ENCODE data around the gene TLK1. TPM values are rescaled to one million over a fixed set of nuclear protein-coding genes. Genes with fewer than 3 reads are reported as not detected.
A peak's percentile ranks its signal among the peaks of the same experiment; 100 is the strongest.

Gene TLK1
- total RNA-seq, 1 experiment from 2014 or later, result 10.1 TPM

DNA sequence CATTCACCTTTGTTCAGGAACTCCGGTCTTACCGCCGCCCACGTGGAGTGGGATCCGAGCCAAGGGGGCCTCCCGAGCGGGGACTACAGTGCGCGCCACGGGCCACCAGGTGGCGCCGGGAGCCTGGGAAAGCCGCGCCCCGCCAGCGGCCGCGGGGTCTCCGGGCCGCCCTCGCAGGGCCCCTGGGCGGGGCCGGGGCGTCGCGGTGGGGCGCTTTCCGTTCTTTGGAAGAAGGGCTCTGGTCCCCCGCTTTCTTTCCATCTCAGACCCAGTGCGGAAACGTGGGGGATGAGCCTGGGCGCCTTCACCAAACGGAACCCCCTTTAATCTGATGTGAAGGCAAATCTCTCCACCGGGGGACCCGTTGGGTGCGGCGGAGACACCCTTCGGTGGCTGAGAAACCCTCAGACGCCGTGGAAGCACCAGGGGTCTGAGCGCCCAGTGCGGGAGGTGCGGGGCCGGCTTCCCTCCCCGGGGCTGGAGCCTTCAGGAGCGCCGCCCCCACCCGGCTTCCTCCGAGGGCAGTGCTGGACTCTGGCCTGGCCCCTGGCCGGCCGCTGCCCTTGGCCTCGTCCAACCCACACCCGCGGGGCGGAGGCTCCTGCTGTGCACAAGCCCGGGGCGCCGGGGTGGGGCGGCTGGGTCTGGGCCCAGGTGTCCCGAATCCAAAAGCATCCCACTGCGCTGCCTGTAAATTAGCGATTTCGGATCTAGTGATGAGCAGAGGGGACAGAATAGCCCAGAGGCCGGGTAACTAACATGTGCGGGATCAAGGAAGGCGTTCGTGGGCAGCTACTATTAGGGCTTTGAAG is 187.0 kb downstream of the TLK1 start:
- Histone ChIP-seq H3K4me3 (ENCODE audit: low read length) (peak overlapping the region; percentile 89), H4K20me1 (ENCODE audit: low read length) (no peaks in the 10 kb centered on the region), H3K79me2 (ENCODE audit: low read length) (no peaks in the 10 kb centered on the region), H3F3A (ENCODE audit: low read length, unreplicated experiment) (no peaks in the 10 kb centered on the region), H3K4me2 (ENCODE audit: low read length) (peak overlapping the region; percentile 97), H3K9me3 (ENCODE audit: low read length) (no peaks in the 10 kb centered on the region), H3K27me3 (ENCODE audit: low read length) (no peaks in the 10 kb centered on the region), H3K36me3 (ENCODE audit: low read depth, low read length) (no peaks in the 10 kb centered on the region), H3K4me1 (ENCODE audit: insufficient read depth, low read length) (peaks cover 12% of the 10 kb centered on the region), H3K27ac (ENCODE audit: low read length) (0 out of 2 replicates have a peak overlapping the region, but pooled peaks have one; percentile 32), H3K9ac (ENCODE audit: low read length) (peak overlapping the region; percentile 91), H2AFZ (ENCODE audit: low read length) (peak overlapping the region; percentile 100), H3K9me2 (replicated peaks; ENCODE audit: low read length) (no peaks in the 10 kb centered on the region)
- ChIA-PET CTCF (interaction anchor here (1.2 to 1.5 kb wide), 2 partner anchors 45 to 442 kb away, joined by 4 to 5 read pairs; partner anchors contain the start of gene GORASP2), POLR2A (ENCODE audit: unreplicated experiment) (interaction anchor here (0.5 kb wide), 1 partner anchor 10 kb away, joined by 4 read pairs; no protein-coding TSS in a partner anchor)
- intact Hi-C loops (cut with micrococcal nuclease), result loop anchor here (1.0 to 5.0 kb wide), 5 partner anchors 113 to 474 kb away; partner anchors contain the start of genes DCAF17 and METTL8
- ATAC-seq (peak; percentile 82), DNase-seq (peak; percentile 93)
- TSS peak; percentile 20 for BruUV-seq (replicated peaks)
- TF ChIP-seq, protein P1, sequence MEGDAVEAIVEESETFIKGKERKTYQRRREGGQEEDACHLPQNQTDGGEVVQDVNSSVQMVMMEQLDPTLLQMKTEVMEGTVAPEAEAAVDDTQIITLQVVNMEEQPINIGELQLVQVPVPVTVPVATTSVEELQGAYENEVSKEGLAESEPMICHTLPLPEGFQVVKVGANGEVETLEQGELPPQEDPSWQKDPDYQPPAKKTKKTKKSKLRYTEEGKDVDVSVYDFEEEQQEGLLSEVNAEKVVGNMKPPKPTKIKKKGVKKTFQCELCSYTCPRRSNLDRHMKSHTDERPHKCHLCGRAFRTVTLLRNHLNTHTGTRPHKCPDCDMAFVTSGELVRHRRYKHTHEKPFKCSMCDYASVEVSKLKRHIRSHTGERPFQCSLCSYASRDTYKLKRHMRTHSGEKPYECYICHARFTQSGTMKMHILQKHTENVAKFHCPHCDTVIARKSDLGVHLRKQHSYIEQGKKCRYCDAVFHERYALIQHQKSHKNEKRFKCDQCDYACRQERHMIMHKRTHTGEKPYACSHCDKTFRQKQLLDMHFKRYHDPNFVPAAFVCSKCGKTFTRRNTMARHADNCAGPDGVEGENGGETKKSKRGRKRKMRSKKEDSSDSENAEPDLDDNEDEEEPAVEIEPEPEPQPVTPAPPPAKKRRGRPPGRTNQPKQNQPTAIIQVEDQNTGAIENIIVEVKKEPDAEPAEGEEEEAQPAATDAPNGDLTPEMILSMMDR (conservative IDR thresholded peaks at IDR 0.05; ENCODE audit: low read depth, low read length), result peak; percentile 90
- no peak for TF ChIP-seq EZH2 (IDR thresholded peaks at IDR 0.05; ENCODE audit: low read length, unreplicated experiment)
- TF ChIP-seq EZH2phosphoT487 (IDR thresholded peaks at IDR 0.05; ENCODE audit: borderline replicate concordance, low read length), result no peak

DNA sequence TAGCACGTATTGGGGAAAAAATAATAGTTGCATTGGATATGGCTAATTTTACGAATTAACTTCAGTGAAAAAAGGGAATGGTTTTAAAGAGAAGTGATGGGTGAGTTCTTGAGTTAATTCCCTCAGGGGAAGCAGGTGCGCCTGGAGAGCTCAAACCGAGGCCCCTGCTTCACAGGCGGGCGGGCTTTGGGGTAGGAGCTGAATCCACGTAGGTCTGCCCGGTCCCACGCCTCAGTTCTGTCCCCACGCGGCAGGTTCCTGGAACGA is 187.5 kb downstream of the TLK1 start:
- H3F3A ChIP-seq (ENCODE audit: low read length, unreplicated experiment), result no peaks in the 10 kb centered on the region
- H3K36me3 ChIP-seq (ENCODE audit: low read depth, low read length), result no peaks in the 10 kb centered on the region
- H3K27ac ChIP-seq (ENCODE audit: low read length), result no peak overlapping the region
- peak overlapping the region; percentile 97 for H3K4me2 ChIP-seq (ENCODE audit: low read length)
- H3K79me2 ChIP-seq (ENCODE audit: low read length), result no peaks in the 10 kb centered on the region
- no peaks in the 10 kb centered on the region for H3K9me2 ChIP-seq (replicated peaks; ENCODE audit: low read length)
- POLR2A ChIA-PET (ENCODE audit: unreplicated experiment), result interaction anchor here (0.5 kb wide), 1 partner anchor 10 kb away, joined by 4 read pairs; no protein-coding TSS in a partner anchor
- H3K9me3 ChIP-seq (ENCODE audit: low read length), result no peaks in the 10 kb centered on the region
- TF ChIP-seq, protein P1 (conservative IDR thresholded peaks at IDR 0.05; ENCODE audit: low read depth, low read length), result no peak
- TF ChIP-seq EZH2phosphoT487 (IDR thresholded peaks at IDR 0.05; ENCODE audit: borderline replicate concordance, low read length) (no peak), EZH2 (IDR thresholded peaks at IDR 0.05; ENCODE audit: low read length, unreplicated experiment) (no peak)
- H3K9ac ChIP-seq (ENCODE audit: low read length), result peak overlapping the region; percentile 91
- peaks cover 12% of the 10 kb centered on the region for H3K4me1 ChIP-seq (ENCODE audit: insufficient read depth, low read length)
- H3K27me3 ChIP-seq (ENCODE audit: low read length), result no peaks in the 10 kb centered on the region
- no peak for ATAC-seq
- intact Hi-C loops (cut with micrococcal nuclease), result loop anchor here (1.0 to 5.0 kb wide), 5 partner anchors 114 to 474 kb away; partner anchors contain the start of genes DCAF17 and METTL8
- no peaks in the 10 kb centered on the region for H4K20me1 ChIP-seq (ENCODE audit: low read length)
- CTCF ChIA-PET, result interaction anchor here (0.6 to 1.5 kb wide), 3 partner anchors 44 to 443 kb away, joined by 3 to 5 read pairs (median 4); partner anchors contain the start of gene GORASP2
- BruUV-seq (replicated peaks), result no TSS peak
- H3K4me3 ChIP-seq (ENCODE audit: low read length), result peak overlapping the region; percentile 89
- DNase-seq, result no peak
- peak overlapping the region; percentile 100 for H2AFZ ChIP-seq (ENCODE audit: low read length)
